Brain microvascular endothelial cell (primary cell): Measurements from ENCODE around the gene PDZK1IP1.
"Not testable (repeated sequence)": the region's sequence is repeated elsewhere in the genome, so short reads cannot be mapped to it uniquely, and the experiment has no call there.

Experiments
- DNase-seq: peaks from one replicate; pipeline ENCODE4 v3.0.0-alpha.2; 2020
- H3K27ac ChIP-seq: fragments of 250-450 bp; sonication (Bioruptor Pico); 2 replicates; pipeline ENCODE4 v1.5.1; 2020; ENCODE audit warnings: mild to moderate bottlenecking, moderate library complexity
- H3K27me3 ChIP-seq: fragments of 250-450 bp; sonication (Bioruptor Pico); replicated peaks from 2 replicates; pipeline ENCODE4 v1.5.1; 2020; ENCODE audit warnings: mild to moderate bottlenecking
- H3K36me3 ChIP-seq: fragments of 250-450 bp; sonication (Bioruptor Pico); replicated peaks from 2 replicates; pipeline ENCODE4 v1.5.1; 2020; ENCODE audit warnings: mild to moderate bottlenecking
- H3K4me3 ChIP-seq: 2 replicates; pipeline ENCODE4 v1.5.1; 2011; ENCODE audit warnings: low read depth, mild to moderate bottlenecking, control low read depth, low read length, moderate library complexity
- in situ Hi-C: cut with HindIII; loops from 2 replicates; pipeline ENCODE4 v1.10.0; 2017; ENCODE audit warnings: low sequenced_read_pairs, low pct_ligation_motif_present
- TF ChIP-seq, protein P1 (sequence below): IDR thresholded peaks from 2 replicates; pipeline ENCODE4 v1.5.1; 2011; ENCODE audit warnings: low read depth, mild to moderate bottlenecking, moderate library complexity, low read length, control low read depth, inconsistent platforms; ENCODE audit errors: missing control alignments

PDZK1IP1 gene

DNA sequence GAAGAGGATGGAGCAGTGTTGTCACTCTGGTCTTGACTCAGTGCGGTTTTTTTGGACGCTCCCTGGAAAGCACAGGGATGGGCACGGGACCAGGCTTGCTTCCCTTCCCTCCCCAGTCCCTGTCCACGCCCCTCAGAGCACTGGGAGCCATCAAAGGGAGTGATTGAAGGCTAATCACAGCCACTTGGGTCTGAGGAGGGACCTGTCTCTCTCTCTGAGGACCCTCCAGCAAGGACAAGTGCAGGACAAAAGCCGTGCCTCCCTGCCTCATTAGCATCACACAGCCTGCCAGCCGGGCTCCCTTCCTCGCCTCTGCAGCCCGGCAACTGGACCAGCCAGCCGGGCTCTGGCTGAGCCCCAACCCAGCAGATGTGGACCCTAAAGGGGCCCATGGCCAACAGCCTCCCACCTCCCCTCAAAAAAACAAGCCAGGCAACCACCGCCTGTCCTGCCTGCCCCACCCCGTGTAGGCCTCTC, 18.6 kb upstream of the PDZK1IP1 start:
- no peak for DNase-seq
- H3K27me3 ChIP-seq, result no peaks in the 10 kb centered on the region
- no peak overlapping the region for H3K4me3 ChIP-seq
- in situ Hi-C loops, result no loop called here
- H3K36me3 ChIP-seq, result no peaks in the 10 kb centered on the region
- no peak overlapping the region for H3K27ac ChIP-seq
- TF ChIP-seq, protein P1, sequence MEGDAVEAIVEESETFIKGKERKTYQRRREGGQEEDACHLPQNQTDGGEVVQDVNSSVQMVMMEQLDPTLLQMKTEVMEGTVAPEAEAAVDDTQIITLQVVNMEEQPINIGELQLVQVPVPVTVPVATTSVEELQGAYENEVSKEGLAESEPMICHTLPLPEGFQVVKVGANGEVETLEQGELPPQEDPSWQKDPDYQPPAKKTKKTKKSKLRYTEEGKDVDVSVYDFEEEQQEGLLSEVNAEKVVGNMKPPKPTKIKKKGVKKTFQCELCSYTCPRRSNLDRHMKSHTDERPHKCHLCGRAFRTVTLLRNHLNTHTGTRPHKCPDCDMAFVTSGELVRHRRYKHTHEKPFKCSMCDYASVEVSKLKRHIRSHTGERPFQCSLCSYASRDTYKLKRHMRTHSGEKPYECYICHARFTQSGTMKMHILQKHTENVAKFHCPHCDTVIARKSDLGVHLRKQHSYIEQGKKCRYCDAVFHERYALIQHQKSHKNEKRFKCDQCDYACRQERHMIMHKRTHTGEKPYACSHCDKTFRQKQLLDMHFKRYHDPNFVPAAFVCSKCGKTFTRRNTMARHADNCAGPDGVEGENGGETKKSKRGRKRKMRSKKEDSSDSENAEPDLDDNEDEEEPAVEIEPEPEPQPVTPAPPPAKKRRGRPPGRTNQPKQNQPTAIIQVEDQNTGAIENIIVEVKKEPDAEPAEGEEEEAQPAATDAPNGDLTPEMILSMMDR, result no peak

DNA sequence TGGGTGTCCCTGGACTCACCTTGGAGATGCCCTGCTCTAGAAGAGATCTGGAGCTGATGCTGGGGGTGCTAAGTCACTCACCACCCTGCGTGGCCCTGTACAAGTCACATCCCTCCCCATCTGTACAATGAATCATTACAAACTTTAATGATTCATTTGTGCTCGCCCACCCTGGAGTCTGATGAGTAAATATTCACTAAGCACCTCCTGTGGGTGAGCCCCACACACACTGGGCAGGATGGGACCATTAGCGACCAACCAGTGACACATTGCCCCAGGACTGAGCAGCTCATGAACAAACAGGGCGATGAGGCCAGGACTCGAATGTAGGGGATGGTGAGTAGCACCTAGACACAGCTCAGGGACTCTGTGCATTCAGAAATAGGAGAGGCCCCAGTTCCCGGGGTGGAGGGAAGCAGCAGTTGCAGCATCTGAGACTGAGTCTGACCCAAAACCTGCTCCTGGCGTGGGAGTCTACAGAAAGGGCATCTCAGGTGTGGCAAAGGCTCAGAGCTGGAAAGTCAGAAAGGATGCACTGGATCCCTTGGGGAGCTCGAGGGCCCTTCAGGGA, 18.1 kb upstream of the PDZK1IP1 start:
- no peaks in the 10 kb centered on the region for H3K36me3 ChIP-seq
- in situ Hi-C loops, result no loop called here
- H3K27me3 ChIP-seq, result no peaks in the 10 kb centered on the region
- H3K27ac ChIP-seq, result no peak overlapping the region
- no peak overlapping the region for H3K4me3 ChIP-seq
- TF ChIP-seq, protein P1, result no peak
- DNase-seq, result no peak

DNA sequence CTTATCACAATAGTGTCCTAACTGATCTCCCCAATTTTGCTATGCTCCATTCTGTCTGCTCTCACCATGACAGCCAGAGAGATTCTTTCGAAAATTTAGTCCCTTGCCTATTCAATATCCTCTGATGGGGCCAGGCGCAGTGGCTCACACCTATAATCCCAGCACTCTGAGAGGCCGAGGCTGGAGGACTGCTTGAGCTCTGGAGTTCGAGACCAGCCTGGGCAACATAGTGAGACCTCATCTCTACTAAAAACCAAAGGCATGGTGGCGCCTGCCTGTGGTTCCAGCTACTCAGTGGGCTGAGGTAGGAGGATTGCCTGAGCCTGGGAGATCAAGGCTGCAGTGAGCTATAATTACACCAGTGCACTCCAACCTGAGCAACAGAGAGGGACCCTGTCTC, 16.1 kb upstream of the PDZK1IP1 start:
- Histone ChIP-seq H3K27me3 (no peaks in the 10 kb centered on the region), H3K4me3 (no peak overlapping the region), H3K36me3 (no peaks in the 10 kb centered on the region), H3K27ac (no peak overlapping the region)
- no peak for DNase-seq
- TF ChIP-seq, protein P1, result no peak
- in situ Hi-C loops, result no loop called here

DNA sequence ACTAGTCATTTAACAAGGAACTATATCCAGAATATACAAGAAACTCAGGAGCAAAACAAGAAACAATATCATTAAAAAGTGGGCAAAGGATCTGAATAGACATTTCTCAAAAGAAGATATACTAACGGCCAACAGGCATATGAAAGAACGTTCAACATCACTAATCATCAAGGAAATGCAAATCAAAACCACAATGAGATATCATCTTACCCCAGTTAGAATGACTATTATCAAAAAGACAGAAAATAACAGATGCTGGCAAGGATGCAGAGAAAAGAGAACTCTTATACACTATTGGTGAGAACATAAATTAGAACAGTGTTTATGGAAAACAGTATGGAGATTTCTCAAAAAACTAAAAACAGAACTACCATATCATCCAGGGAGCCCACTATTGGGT, 13.7 kb upstream of the PDZK1IP1 start:
- H3K4me3 ChIP-seq, in situ Hi-C loops, DNase-seq, H3K36me3 ChIP-seq, H3K27me3 ChIP-seq, H3K27ac ChIP-seq: not testable (repeated sequence)

DNA sequence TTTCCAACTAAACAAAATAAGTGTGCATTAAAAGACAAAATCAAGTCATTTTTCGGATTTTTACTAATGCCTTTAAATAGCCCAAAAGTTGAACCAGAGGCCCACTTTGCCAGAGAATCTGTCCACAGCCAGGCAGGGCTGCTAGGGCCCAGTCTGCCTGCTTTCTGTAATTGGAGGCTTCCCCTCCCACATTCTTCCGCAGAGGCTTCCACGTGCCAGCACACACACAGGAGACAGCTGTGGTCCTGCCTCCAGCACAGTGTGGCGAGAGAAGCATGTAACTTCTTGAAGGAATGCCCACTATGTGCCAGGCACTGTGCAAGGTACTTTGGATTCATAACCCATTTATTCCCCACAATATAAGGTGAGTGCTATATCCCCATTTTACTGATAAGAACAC, 11.3 kb upstream of the PDZK1IP1 start:
- DNase-seq, result no peak
- TF ChIP-seq, protein P1, result no peak
- H3K36me3 ChIP-seq, result no peaks in the 10 kb centered on the region
- H3K27me3 ChIP-seq, result peaks cover 3% of the 10 kb centered on the region
- H3K27ac ChIP-seq, result no peak overlapping the region
- no peak overlapping the region for H3K4me3 ChIP-seq
- in situ Hi-C loops, result no loop called here

DNA sequence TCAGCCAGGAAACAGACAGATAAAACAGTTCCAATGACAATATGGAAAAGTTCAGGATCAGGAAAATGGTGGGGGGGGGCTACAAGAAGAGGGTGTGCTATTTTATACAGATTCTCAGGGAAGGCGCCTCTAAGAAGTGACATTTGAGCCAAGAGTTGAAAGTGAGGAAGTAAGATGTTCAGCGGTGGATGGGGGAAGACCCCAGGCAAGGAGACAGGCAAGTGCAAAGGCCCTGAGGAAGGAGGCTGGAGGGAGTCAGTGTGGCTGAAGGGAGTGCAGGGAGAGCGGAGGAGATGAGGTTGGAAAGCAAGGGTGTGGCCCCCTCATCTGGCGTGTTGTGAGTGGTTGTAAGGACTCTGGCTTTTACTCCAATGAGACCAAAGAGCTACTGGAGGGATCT, 8.4 kb upstream of the PDZK1IP1 start:
- no peak for DNase-seq
- Histone ChIP-seq H3K27me3 (peaks cover 6% of the 10 kb centered on the region), H3K4me3 (no peak overlapping the region), H3K36me3 (no peaks in the 10 kb centered on the region), H3K27ac (no peak overlapping the region)
- TF ChIP-seq, protein P1, result no peak
- in situ Hi-C loops, result no loop called here
